ENCODE data around the gene TUBB2A.

Gene TUBB2A

GRCh38 chr6:3131695-3132094, 25.6 kb downstream of the TUBB2A start:
- DNase-seq (ENCODE audit: low read depth) = no peak
- H3K4me3 ChIP-seq (ENCODE audit: low read depth, low read length) = no peak overlapping the region
- TF ChIP-seq, protein P1, sequence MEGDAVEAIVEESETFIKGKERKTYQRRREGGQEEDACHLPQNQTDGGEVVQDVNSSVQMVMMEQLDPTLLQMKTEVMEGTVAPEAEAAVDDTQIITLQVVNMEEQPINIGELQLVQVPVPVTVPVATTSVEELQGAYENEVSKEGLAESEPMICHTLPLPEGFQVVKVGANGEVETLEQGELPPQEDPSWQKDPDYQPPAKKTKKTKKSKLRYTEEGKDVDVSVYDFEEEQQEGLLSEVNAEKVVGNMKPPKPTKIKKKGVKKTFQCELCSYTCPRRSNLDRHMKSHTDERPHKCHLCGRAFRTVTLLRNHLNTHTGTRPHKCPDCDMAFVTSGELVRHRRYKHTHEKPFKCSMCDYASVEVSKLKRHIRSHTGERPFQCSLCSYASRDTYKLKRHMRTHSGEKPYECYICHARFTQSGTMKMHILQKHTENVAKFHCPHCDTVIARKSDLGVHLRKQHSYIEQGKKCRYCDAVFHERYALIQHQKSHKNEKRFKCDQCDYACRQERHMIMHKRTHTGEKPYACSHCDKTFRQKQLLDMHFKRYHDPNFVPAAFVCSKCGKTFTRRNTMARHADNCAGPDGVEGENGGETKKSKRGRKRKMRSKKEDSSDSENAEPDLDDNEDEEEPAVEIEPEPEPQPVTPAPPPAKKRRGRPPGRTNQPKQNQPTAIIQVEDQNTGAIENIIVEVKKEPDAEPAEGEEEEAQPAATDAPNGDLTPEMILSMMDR (IDR thresholded peaks at IDR 0.05; ENCODE audit: control insufficient read depth, extremely low read depth, insufficient read depth) = no peak

DNA sequence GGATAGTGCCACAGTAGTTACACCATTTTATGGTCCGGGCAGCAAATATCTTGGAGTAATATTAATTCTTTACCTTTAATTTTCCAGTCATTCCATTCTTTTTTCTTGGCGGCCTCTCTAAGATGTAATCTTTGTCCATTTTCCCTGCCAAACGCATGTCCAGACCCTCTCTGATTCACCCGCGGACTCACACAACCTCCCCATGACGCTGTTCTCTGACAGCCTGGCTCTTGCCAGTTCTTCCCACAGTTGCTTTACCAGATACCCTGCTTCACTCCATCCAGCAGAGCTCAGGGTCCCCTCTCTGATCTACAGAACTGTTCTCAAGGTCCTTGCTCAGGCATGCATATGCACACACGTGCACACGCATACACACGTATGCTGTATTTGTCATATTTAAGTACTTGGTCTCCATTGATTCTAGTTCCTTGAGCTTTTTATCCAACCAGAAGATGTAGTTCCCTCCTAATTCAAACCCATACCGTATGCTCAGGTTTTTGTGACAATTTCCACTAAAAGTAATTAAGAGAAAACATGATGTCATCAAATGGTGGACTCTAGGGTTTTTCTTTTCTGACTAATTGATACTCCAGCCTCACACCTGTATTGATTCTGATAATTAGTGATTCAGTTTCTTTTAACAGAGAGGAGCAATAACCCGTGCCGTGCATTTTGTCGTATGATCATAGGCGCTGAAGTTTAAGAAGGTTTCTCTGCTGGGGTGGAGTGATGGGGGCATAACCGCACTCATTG, 28.8 kb downstream of the TUBB2A start:
- TF ChIP-seq, protein P1 (IDR thresholded peaks at IDR 0.05; ENCODE audit: control insufficient read depth, extremely low read depth, insufficient read depth) = no peak
- no peak for DNase-seq (ENCODE audit: low read depth)
- no peak overlapping the region for H3K4me3 ChIP-seq (ENCODE audit: low read depth, low read length)

- TF ChIP-seq, protein P1 (IDR thresholded peaks at IDR 0.05; ENCODE audit: control insufficient read depth, extremely low read depth, insufficient read depth) = no peak
- DNase-seq (ENCODE audit: low read depth) = no peak
- no peak overlapping the region for H3K4me3 ChIP-seq (ENCODE audit: low read depth, low read length)
Measured at GRCh38 chr6:3125815-3126214, 31.5 kb downstream of the TUBB2A start.

DNA sequence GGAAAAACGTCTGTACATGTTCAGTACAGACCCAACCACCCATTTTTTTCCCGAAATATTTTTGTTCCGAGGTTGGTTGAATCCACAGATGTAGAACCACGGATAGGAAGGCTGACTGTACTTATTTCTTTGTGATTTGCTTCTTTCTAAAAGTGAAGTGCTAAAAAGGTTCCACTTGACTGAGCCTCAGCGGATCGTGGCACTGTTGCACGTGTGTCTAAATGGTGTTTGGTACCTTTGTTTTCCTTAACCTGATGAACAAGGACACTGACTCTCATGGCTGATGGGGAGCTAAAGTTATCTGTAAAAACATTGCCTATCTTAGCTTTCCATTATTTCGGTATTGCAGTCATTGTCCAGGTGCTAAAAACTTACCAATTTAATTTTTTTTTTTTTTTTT, 32.7 kb downstream of the TUBB2A start:
- no peak for DNase-seq (ENCODE audit: low read depth)
- TF ChIP-seq, protein P1 (IDR thresholded peaks at IDR 0.05; ENCODE audit: control insufficient read depth, extremely low read depth, insufficient read depth) = no peak
- H3K4me3 ChIP-seq (ENCODE audit: low read depth, low read length) = no peak overlapping the region

DNA sequence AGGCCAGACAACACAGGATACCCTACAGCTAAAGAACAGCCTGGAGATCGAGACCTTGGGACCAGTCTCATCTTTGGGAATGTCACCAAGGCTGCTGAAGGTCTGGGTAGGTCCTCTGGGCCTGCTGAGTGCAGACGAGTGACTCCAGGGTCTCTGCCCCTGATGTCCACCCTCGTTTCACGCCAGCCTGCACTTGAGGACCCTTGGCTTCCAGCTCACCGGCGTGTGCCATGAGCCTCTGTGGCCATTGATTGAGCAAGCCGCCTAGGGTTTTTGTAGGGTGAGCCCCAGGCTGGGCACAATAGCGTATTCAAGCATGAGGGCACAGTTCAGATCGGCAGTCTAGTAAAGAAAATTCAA, 34.5 kb downstream of the TUBB2A start:
- H3K4me3 ChIP-seq (ENCODE audit: low read depth, low read length) = no peak overlapping the region

DNA sequence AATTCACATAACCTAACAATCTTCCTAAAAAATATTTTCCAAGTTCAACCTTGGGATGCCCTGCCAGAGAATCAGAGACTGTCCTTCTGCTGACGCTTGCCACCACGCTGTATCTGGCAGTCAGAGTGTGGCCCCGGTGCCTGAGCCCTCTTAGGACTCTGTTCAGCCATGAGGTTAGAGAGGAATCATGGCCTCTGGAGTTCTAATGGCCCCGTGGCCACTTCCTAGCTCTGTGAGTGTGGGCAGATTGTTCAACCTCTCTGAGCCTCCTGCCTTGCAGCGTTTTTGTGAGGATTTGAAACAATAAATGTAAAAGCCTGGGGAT, 36.6 kb downstream of the TUBB2A start:
- no peak overlapping the region for H3K4me3 ChIP-seq (ENCODE audit: low read depth, low read length)
- TF ChIP-seq, protein P1 (IDR thresholded peaks at IDR 0.05; ENCODE audit: control insufficient read depth, extremely low read depth, insufficient read depth) = no peak
- no peak for DNase-seq (ENCODE audit: low read depth)

More for the DNA sequence above, 34.5 kb downstream of the TUBB2A start:
- TF ChIP-seq, protein P1 (IDR thresholded peaks at IDR 0.05; ENCODE audit: control insufficient read depth, extremely low read depth, insufficient read depth) = no peak
- DNase-seq (ENCODE audit: low read depth) = no peak

Data from LNCaP clone FGC (cell line).